GM21390 (cell line): ENCODE results near the gene RBM28.

Source experiments
- ATAC-seq: cut with Tn5 transposase; IDR thresholded peaks from one replicate; pipeline ENCODE4 v1.9.1; 2021; ENCODE audit not compliant: unreplicated experiment

The RBM28 gene

GRCh38 chr7:128351296-128352152, 7.8 kb upstream of the RBM28 start:
- no peak for ATAC-seq

- no peak for ATAC-seq
These were observed 7.1 kb upstream of the RBM28 start for GRCh38 chr7:128350708-128351295.

DNA sequence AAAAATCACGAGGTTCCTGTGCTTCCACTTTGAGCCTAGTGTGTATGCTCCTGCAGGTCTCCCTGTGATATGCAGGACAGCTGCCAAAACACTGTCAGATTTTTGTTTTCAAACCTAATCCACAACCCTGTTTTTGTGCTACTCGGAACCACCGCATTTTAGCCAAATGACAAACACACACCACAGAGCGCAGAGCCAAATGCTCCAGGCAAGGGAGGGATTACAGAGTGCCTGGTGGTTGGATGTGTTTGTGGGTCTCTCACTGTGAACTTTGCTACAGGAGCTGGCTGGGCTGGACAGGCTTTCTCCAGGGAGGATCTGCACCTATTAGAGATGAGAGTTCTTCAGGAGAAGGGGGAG, 5.7 kb upstream of the RBM28 start:
- no peak for ATAC-seq

DNA sequence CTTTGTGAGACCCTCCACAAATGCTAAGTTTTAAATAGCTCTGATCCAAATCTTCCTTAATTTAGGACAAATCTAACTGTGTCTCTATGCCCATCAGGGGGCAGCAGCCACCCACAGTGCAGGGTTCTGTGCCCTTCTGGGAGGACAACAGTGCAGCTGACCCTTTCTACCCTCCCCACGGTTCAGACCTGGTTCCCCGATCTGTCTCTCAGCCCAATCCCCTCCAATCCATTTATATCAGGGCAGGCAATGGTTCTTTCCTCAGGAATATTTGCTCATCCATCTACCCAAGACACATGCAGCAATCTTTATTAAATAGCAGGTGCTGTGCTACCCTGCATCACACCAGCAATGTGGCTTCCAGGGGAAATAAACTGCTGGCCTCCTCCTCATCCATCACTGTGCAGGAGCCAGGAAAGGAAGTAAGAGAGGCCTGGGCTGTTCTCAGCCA, 4.0 kb upstream of the RBM28 start:
- no peak for ATAC-seq

DNA sequence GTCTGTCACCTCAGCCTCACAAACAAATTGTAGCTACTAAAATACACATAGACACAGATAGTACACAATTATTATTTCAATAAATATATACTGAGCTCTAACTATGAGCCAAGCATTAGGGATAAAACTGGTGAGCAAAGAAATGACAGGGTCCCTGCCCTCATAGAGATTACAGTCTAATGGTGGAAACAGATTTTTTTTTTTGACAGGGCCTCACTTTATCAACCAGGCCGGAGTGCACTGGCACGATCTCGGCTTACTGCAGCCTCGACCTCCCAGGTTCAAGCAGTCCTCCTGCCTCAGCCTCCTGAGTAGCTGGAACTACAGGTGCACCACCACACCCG, 695 bp upstream of the RBM28 start:
- ATAC-seq: no peak

DNA sequence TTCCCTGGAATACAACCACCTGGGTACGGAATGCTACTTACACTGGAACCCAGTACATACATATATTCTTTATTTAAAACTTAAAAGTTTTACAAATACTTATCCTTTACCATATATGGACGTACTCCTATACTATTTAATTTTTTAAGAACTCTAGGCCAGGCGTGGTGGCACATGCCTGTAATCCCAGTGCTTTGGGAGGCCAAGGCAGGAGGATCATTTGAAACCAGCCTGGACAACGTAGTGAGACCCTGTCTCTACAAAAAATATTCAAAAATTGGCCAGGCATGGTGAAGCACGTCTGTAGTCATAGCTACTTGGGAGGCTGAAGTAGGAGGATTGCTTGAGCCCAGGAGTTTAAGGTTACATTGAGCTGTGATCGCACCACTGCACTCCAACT, 2.0 kb downstream of the RBM28 start:
- no peak for ATAC-seq

GRCh38 chr7:128335730-128336129, 8.0 kb downstream of the RBM28 start:
- ATAC-seq: no peak

DNA sequence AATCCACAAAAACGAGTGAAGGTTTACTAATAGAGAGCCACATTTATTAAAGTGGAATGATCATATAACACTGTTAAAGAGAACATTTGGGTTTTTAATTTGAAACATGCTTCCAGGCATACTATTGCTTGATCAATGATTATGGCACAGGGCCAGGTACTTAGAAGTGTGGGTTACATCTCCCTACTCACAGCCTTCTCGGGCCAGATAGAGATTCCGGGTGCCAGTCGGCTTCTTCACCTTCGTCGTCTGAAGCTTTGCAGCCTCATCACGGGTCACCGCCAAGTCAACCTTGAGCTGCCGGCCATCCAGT, 19.4 kb downstream of the RBM28 start:
- no peak for ATAC-seq

DNA sequence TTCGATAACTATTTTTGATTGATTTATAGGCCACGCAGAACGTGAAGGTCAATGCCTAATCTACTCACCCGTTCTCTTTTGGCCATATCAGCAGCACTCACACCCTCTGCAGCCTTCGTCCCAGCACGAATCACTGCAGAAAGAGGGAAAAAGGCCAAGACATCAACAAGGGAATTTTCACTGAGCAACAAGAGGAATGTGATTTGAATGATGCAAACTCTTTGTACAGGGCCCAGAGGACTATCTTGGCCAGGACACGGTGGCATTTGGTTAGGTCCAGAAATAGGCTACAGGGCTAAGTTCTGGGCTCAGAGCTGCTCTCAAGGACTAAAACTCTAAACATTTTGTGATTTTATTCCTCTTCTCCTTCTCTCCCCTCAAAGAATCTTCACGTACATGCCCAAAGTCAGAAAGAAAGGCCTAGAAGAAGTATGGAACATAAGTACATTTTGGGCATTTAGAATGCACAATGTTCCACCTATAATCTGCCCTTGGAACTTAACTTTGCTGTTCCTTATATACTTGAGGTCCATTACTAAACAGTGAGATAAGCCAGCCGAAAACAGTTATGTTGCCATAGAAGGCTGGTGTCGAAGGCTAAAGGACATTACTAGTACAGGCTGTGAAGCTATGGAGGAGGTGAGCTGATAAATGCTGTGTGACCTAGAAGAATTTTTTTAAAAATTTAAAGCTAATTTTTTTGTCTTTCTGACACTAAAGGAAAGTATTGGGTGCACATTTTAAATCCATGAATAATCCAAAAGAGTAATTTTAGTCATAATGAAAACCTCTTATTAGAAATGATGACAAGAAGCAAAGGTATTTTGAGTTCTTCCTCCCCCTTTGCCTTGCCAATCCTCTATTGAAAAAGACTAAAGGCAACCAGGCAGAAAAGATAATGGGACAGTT, 20.0 kb downstream of the RBM28 start:
- no peak for ATAC-seq

- ATAC-seq: no peak
These were observed 20.7 kb downstream of the RBM28 start for GRCh38 chr7:128323040-128323439.

DNA sequence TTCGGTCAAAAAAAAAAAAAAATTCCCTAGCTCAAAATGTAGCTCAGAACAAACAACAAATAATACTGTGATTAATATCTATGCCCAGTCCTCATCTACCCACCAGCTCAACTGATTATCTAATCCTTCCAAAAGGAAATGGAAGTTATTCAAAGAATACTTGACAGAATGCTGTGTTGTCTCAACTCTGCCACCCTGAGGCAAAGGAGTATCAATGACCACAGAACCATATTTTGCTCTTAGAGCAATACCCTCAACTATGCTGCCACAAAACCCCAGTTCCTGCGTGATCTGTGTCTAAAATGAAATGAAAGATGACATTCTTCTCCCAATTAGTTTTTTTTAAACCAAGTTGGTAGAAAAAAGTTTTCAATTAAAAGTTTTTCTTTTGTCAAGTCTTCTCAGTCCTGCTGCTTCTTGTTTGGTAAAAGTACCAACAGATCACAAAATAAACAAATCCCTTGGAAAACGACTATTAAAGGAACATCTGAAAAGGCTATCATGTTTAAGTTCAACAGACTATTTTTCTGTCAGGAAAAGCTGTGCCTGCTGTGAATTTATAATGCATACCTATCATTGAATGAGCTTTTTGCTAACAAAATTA, 21.6 kb downstream of the RBM28 start:
- ATAC-seq: no peak

DNA sequence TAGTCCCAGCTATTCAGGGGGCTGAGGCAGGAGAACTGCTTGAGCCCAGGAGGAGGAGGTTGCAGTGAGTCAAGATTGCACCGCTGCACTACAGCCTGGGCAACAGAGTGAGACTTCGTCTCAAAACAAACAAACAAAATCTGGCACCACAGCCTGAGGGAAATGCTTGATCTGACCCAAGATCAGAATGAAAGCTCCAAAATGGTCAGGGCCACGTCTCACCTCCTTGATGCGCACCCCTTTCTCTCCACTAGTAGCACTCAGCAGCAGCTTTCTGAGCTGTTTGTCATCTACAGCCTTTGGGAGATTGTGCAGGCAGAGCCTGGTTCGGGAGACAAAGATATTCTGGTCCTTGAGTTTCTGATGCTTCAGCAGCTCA, 22.7 kb downstream of the RBM28 start:
- ATAC-seq: no peak

GRCh38 chr7:128318691-128319090, 25.0 kb downstream of the RBM28 start:
- ATAC-seq: no peak

DNA sequence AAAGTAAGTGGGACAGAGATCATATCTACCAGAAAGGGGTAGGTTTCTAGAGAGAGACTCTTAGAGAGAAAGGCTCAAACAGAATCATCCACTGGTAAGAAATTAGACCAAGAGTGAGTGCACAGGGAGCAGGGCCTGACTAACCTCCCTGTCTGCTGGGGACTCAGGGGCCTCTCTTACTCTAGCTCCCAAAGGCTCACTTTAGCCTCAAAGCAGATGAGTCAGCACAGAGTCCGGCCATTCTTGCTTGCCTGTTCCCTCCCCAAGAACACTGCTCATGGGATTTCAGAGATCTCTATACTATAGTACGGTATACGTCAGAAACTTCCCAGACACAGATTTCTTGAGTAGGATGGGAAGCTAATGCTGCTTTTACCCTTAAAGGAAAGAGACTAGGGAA, 32.7 kb downstream of the RBM28 start:
- no peak for ATAC-seq

DNA sequence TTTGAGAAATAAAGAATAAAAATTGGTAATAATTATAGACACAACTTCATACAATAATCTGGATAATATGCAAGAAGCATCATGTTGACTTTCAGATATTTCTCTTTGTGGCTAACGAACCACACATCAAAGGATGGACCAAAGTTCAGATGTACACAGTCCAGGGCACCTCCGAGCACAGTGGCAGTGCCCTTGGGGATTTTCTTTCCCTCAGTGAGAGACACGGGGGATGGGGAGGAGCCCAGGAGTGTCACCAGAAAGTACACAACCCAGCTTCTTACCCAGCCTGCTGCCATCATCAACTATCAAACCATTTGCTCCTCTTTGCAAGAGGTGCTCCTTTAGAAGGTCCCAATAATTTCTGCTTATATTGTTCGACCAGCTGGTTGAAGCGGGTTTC, 33.2 kb downstream of the RBM28 start:
- ATAC-seq: no peak

DNA sequence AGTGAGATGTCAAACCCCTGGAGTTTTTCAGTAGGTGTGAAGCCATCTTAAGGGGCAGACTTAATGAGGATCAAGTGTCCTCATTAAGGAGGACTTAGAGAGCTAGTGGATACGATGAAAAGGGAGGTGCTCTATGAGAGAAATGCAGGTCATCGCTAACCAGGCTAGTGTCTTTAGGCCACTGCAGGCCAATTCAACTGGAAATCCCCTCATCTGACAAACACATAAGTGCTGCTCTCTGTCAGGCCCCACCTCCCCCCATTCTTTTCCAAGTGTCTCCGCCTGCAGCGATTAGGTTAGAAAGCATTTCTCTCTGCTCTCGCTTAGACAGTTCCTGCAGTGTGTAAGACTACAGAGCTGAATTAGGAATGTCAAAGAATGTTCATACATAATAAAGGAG, 33.7 kb downstream of the RBM28 start:
- ATAC-seq: no peak

GRCh38 chr7:128309124-128309523, 34.6 kb downstream of the RBM28 start:
- ATAC-seq: no peak

- no peak for ATAC-seq
These were observed 36.6 kb downstream of the RBM28 start for GRCh38 chr7:128307061-128307460.

GRCh38 chr7:128304212-128304611, 39.5 kb downstream of the RBM28 start:
- no peak for ATAC-seq

DNA sequence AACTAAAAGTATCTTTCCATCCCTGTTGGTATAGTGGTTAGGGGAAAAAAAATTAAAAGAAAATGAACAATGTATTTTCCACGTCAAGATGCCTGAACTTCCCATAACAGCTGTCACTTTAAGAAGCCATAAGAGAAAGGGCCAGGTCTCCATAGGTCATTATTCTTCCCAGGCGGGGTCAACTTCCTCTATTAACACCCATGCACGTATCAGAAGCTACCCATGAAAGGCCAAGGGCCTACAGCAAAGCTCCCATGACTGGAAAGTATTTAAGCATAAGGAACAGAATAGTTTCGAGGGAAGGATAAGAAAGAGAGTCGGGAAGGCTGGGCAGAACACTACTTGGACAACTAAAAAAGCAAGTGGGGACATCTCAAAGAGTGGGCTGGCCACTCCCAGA, 40.1 kb downstream of the RBM28 start:
- no peak for ATAC-seq

DNA sequence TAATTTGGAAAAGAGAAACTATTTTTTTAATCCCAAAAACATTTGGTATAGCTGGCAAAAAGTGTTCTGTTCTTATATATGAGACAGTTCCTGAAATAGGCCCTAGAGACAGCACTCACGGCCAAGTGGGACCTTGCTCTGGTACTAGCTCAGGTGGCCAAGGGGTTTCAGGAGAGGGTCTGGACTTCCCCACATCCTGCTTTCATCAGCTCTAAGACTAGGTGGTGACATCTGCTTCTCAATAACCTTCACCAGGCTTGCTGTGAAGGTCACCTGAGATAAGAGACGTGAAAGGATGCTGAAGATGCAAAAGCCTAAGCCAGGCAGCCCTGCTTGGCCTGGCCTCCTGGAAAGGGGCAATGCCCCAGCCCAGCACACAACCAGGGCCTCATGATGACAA, 40.6 kb downstream of the RBM28 start:
- no peak for ATAC-seq

- no peak for ATAC-seq
These were observed 41.6 kb downstream of the RBM28 start for GRCh38 chr7:128302139-128302538.
